ENCODE results near the gene TM9SF2. TPM values are rescaled to one million over a fixed set of nuclear protein-coding genes. Genes with fewer than 3 reads are reported as not detected.

TM9SF2 gene
- total RNA-seq, 2 experiments from 2014 or later: 37.2 to 38.2 TPM

DNA sequence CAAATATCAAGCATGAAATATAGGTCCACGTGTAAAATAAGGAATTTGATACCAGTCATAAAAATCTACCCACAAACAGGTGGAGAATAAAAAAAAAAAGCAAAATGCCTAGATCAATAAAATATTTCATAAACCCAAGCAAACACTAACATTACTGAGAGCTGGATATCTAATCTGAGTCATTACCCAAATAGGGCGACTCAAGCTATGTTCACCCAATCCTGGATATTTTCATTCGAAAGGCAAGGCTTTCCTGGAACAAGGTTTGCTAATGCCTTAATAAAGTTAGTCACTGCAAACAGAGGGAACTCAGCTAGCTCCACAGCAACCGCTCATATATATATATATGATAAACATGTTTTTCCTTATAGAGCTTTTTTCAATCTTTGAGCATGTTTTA lies 33.5 kb upstream of the TM9SF2 start:
- ATAC-seq (ENCODE audit: poor library complexity) (no peak), DNase-seq (no peak)
- no peaks in the 10 kb centered on the region for H3K36me3 Mint-ChIP-seq (ENCODE audit: low read depth)

GRCh38 chr13:99469041-99469440 lies 32.2 kb upstream of the TM9SF2 start:
- Mint-ChIP-seq H3K9me3 (no peaks in the 10 kb centered on the region), H3K4me1 (ENCODE audit: low read depth) (peaks cover 15% of the 10 kb centered on the region), H3K27me3 (peaks cover 14% of the 10 kb centered on the region), H3K36me3 (ENCODE audit: low read depth) (no peaks in the 10 kb centered on the region), H3K27ac (no peak overlapping the region), H3K4me3 (no peak overlapping the region)
- POLR2A ChIA-PET: no interaction called here
- Histone ChIP-seq H3K27me3 (ENCODE audit: control insufficient read depth in 1 of 2, insufficient read depth in 2 of 2, low read length in 2 of 2) (no peaks in the 10 kb centered on the region), H3K36me3 (ENCODE audit: insufficient read depth, low read length) (no peaks in the 10 kb centered on the region), H3K4me3 (ENCODE audit: low read length) (no peak overlapping the region), H3K9me3 (ENCODE audit: control insufficient read depth in 1 of 2, insufficient read depth in 1 of 2, low read length in 2 of 2) (no peaks in the 10 kb centered on the region), H3K4me1 (ENCODE audit: insufficient read depth, low read length) (peaks cover 15% of the 10 kb centered on the region), H3K27ac (ENCODE audit: low read depth in 1 of 2, low read length in 2 of 2) (no peak overlapping the region)
- intact Hi-C loops (cut with DNase I, micrococcal nuclease): no loop called here
- DNase-seq (no peak), ATAC-seq (ENCODE audit: poor library complexity) (no peak)
- TF ChIP-seq, protein P1, sequence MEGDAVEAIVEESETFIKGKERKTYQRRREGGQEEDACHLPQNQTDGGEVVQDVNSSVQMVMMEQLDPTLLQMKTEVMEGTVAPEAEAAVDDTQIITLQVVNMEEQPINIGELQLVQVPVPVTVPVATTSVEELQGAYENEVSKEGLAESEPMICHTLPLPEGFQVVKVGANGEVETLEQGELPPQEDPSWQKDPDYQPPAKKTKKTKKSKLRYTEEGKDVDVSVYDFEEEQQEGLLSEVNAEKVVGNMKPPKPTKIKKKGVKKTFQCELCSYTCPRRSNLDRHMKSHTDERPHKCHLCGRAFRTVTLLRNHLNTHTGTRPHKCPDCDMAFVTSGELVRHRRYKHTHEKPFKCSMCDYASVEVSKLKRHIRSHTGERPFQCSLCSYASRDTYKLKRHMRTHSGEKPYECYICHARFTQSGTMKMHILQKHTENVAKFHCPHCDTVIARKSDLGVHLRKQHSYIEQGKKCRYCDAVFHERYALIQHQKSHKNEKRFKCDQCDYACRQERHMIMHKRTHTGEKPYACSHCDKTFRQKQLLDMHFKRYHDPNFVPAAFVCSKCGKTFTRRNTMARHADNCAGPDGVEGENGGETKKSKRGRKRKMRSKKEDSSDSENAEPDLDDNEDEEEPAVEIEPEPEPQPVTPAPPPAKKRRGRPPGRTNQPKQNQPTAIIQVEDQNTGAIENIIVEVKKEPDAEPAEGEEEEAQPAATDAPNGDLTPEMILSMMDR (IDR thresholded peaks at IDR 0.05): no peak
- CTCF ChIA-PET: no interaction called here

More for the DNA sequence above, 33.5 kb upstream of the TM9SF2 start:
- Mint-ChIP-seq H3K4me3 (no peak overlapping the region), H3K27me3 (peaks cover 14% of the 10 kb centered on the region), H3K27ac (no peak overlapping the region), H3K4me1 (ENCODE audit: low read depth) (peaks cover 25% of the 10 kb centered on the region), H3K9me3 (no peaks in the 10 kb centered on the region)
- H3K27ac ChIP-seq (ENCODE audit: low read depth in 1 of 2, low read length in 2 of 2): no peak overlapping the region
- no peak overlapping the region for H3K4me3 ChIP-seq (ENCODE audit: low read length)
- intact Hi-C loops (cut with DNase I, micrococcal nuclease): no loop called here
- no peaks in the 10 kb centered on the region for H3K36me3 ChIP-seq (ENCODE audit: insufficient read depth, low read length)
- TF ChIP-seq, protein P1 (IDR thresholded peaks at IDR 0.05): no peak
- H3K27me3 ChIP-seq (ENCODE audit: control insufficient read depth in 1 of 2, insufficient read depth in 2 of 2, low read length in 2 of 2): no peaks in the 10 kb centered on the region
- POLR2A ChIA-PET: interaction anchor here (0.7 kb wide), 1 partner anchor 514 kb away, joined by 5 read pairs; the partner anchor contains the start of gene ZIC2
- H3K9me3 ChIP-seq (ENCODE audit: control insufficient read depth in 1 of 2, insufficient read depth in 1 of 2, low read length in 2 of 2): no peaks in the 10 kb centered on the region
- CTCF ChIA-PET: interaction anchor here (1.5 kb wide), 1 partner anchor 11 kb away, joined by 4 read pairs; no protein-coding TSS in a partner anchor
- H3K4me1 ChIP-seq (ENCODE audit: insufficient read depth, low read length): peaks cover 18% of the 10 kb centered on the region

DNA sequence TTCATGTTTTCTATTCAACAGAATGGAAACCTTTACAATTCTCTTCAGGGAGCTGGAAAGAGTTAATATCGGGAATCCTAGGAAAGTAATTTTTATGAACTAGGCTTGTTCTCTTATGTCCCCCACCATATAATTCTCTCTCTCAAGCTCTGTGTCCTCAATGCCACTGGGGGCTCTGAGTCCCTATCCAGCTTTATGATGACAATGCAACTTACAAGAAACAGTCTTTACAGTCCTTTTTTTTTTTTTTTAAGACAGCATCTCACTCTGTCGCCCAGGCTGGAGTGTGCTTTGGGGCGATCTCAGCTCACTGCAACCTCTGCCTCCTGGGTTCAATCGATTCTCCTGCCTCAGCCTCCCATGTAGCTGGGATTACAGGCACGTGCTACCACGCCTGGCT lies 31.2 kb upstream of the TM9SF2 start:
- ATAC-seq (ENCODE audit: poor library complexity): no peak
- no peaks in the 10 kb centered on the region for H3K27me3 ChIP-seq (ENCODE audit: control insufficient read depth in 1 of 2, insufficient read depth in 2 of 2, low read length in 2 of 2)
- peaks cover 14% of the 10 kb centered on the region for H3K27me3 Mint-ChIP-seq
- no peaks in the 10 kb centered on the region for H3K36me3 Mint-ChIP-seq (ENCODE audit: low read depth)
- DNase-seq: no peak
- H3K9me3 ChIP-seq (ENCODE audit: control insufficient read depth in 1 of 2, insufficient read depth in 1 of 2, low read length in 2 of 2): no peaks in the 10 kb centered on the region
- H3K4me1 ChIP-seq (ENCODE audit: insufficient read depth, low read length): peaks cover 5% of the 10 kb centered on the region
- ChIA-PET POLR2A (no interaction called here), CTCF (interaction anchor here (0.6 kb wide), 1 partner anchor 23 kb away, joined by 3 read pairs; no protein-coding TSS in a partner anchor)
- no peak overlapping the region for H3K27ac ChIP-seq (ENCODE audit: low read depth in 1 of 2, low read length in 2 of 2)
- H3K4me3 Mint-ChIP-seq: no peak overlapping the region
- no peak overlapping the region for H3K27ac Mint-ChIP-seq
- TF ChIP-seq, protein P1 (IDR thresholded peaks at IDR 0.05): no peak
- H3K4me3 ChIP-seq (ENCODE audit: low read length): no peak overlapping the region
- intact Hi-C loops (cut with DNase I, micrococcal nuclease): no loop called here
- H3K4me1 Mint-ChIP-seq (ENCODE audit: low read depth): peaks cover 5% of the 10 kb centered on the region
- no peaks in the 10 kb centered on the region for H3K9me3 Mint-ChIP-seq
- H3K36me3 ChIP-seq (ENCODE audit: insufficient read depth, low read length): no peaks in the 10 kb centered on the region

Data from CD4-positive, alpha-beta T cell (primary cell).